PC-3 (cell line): ENCODE data around the gene ELMOD3.

Experiments
- EZH2 ChIP-seq: fragments of 300-600 bp; sonication (generic); IDR thresholded peaks from one replicate; pipeline ENCODE4 v1.6.1; 2017; ENCODE audit warnings: antibody characterized with exemption, mild to moderate bottlenecking, low read length; ENCODE audit not compliant: unreplicated experiment
- TF ChIP-seq, protein P1 (sequence below): fragments of 300-600 bp; sonication (generic); conservative IDR thresholded peaks from 2 replicates; pipeline ENCODE4 v1.5.1; 2017; ENCODE audit warnings: antibody characterized with exemption, low read depth, mild to moderate bottlenecking, low read length

DNA sequence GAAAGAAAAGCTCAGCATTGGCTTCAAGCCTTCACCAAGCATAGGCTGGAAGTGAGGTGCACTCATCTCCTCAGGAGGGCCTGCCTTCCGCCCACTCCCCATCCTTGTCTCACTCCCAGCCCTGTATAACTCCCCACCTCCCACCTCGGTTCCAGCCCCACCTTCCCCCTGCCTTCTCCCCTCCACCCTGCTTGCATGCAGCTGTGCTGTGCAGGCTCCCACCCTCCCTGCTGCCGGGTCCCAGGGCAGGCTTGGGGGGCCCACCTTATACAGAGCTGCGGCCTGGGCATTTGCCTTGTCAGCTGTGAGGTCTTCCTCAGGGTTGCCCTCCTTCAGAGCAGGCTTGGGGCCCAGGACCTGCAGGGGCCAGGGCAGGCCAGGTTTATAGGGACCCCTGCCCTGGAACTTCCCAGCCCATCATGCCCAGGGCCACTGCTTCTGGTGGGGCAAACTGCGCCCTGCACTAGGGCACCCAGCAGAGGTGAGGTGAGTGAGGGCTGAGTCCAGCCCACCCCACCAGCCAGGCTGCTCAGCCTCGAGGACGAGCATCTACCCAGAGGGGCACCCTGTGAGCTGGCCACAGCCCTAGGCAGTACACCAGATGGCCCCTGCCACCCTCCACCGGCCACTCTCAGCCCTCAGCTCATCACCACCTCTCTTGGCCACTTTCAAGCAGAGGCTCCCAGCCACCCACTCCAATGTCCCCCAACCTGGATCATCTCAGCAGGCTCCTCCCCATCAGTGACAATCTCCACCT lies 44.0 kb downstream of the ELMOD3 start:
- TF ChIP-seq, protein P1, sequence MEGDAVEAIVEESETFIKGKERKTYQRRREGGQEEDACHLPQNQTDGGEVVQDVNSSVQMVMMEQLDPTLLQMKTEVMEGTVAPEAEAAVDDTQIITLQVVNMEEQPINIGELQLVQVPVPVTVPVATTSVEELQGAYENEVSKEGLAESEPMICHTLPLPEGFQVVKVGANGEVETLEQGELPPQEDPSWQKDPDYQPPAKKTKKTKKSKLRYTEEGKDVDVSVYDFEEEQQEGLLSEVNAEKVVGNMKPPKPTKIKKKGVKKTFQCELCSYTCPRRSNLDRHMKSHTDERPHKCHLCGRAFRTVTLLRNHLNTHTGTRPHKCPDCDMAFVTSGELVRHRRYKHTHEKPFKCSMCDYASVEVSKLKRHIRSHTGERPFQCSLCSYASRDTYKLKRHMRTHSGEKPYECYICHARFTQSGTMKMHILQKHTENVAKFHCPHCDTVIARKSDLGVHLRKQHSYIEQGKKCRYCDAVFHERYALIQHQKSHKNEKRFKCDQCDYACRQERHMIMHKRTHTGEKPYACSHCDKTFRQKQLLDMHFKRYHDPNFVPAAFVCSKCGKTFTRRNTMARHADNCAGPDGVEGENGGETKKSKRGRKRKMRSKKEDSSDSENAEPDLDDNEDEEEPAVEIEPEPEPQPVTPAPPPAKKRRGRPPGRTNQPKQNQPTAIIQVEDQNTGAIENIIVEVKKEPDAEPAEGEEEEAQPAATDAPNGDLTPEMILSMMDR, result no peak
- no peak for TF ChIP-seq EZH2
